ENCODE data around the gene IP6K2. TPM values are rescaled to one million over a fixed set of nuclear protein-coding genes. Genes with fewer than 3 reads are reported as not detected.
"Not testable (repeated sequence)": the region's sequence is repeated elsewhere in the genome, so short reads cannot be mapped to it uniquely, and the experiment has no call there.

The IP6K2 gene
- total and polyA plus RNA-seq, 2 donors from 2014 or later, result 69.4 to 112 TPM

DNA sequence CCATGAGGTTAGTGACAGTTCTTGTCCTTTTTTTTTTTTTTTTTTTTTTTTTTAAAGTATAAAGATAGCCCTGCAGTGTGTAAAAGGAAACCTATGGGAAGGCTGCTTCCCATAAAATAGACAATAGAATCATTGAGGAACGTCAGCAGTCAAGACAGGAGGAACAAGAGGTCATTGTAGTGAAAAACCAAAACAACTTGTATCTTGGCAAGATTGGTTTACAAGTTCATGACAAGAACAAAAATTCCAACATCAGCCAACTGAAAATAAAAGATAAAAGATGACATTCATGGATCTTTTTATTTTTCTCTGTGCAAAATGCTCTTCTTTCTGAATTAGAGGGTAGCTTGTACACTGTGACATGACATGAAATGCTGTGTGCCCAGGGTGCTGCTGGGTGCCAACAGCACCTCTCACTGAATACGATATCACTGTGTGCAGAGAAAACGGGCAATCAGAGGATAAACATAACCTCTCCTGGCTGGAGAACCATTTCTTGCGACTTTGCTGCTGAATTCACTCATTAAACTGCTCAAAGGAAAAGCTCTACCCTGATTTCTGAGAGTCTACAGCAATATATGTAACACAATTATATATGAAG is 30.1 kb upstream of the IP6K2 start:
- DNase-seq, result no peak
- intact Hi-C loops (cut with DNase I), result no loop called here

DNA sequence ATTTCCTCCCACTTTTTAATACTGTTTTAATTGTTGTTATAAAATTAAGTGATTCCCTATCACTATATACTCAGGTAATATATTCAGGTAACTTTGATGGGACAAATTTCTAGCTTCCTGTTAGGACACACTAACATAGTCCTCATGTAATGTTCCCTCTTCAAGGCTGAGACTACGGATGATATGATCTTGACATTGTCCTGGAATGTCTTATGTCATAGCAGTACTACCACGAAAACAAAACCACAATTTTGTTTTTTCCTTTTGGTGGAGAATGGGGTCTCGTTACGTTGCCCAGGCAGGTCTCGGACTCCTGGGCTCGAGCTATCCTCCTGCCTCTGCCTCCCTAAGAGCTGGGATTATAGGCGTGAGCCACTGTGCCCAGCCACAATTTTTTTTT is 26.8 kb upstream of the IP6K2 start:
- intact Hi-C loops (cut with DNase I), result no loop called here
- no peak for FAIRE-seq
- Histone ChIP-seq H3K4me1 (ENCODE audit: control insufficient read depth in 2 of 3, insufficient read depth in 2 of 3, low read depth in 1 of 3, low read length in 3 of 3) (peaks cover 0 to 23% (median 12%) of the 10 kb centered on the region in 3 donors), H3K4me3 (ENCODE audit: low read length in 3 of 3) (no peak overlapping the region), H3K36me3 (ENCODE audit: control insufficient read depth in 2 of 3, insufficient read depth in 3 of 3, low read length in 3 of 3) (no peaks in the 10 kb centered on the region), H3K27me3 (ENCODE audit: control insufficient read depth, insufficient read depth, low read length) (no peaks in the 10 kb centered on the region), H3K9ac (ENCODE audit: low read length in 3 of 3) (no peak overlapping the region), H3K27ac (ENCODE audit: low read depth in 2 of 2, low read length in 2 of 2) (no peak overlapping the region), H3K9me3 (ENCODE audit: control insufficient read depth in 2 of 3, insufficient read depth in 1 of 3, low read length in 3 of 3) (no peaks in the 10 kb centered on the region)
- no peak for DNase-seq
- TF ChIP-seq CTCF (IDR thresholded peaks at IDR 0.05; ENCODE audit: borderline replicate concordance, extremely low read depth, insufficient read depth), result no peak

More for the DNA sequence above, 30.1 kb upstream of the IP6K2 start:
- Histone ChIP-seq H3K9me3 (ENCODE audit: control insufficient read depth in 2 of 3, insufficient read depth in 1 of 3, low read length in 3 of 3) (no peaks in the 10 kb centered on the region), H3K36me3 (ENCODE audit: control insufficient read depth in 2 of 3, insufficient read depth in 3 of 3, low read length in 3 of 3) (peaks cover 0 to 8% (median 0%) of the 10 kb centered on the region in 3 donors), H3K27ac (ENCODE audit: low read depth in 2 of 2, low read length in 2 of 2) (peak overlapping the region; percentile 9 to 59), H3K9ac (ENCODE audit: low read length in 3 of 3) (no peak overlapping the region), H3K4me3 (ENCODE audit: low read length in 3 of 3) (no peak overlapping the region), H3K4me1 (ENCODE audit: control insufficient read depth in 2 of 3, insufficient read depth in 2 of 3, low read depth in 1 of 3, low read length in 3 of 3) (peaks cover 0 to 6% (median 0%) of the 10 kb centered on the region in 3 donors), H3K27me3 (ENCODE audit: control insufficient read depth, insufficient read depth, low read length) (no peaks in the 10 kb centered on the region)
- FAIRE-seq, result no peak
- TF ChIP-seq CTCF (IDR thresholded peaks at IDR 0.05; ENCODE audit: borderline replicate concordance, extremely low read depth, insufficient read depth), result no peak

GRCh38 chr3:48741226-48741625 is 24.2 kb upstream of the IP6K2 start:
- H3K9ac ChIP-seq (ENCODE audit: low read length in 3 of 3); DNase-seq; H3K27ac ChIP-seq (ENCODE audit: low read depth in 2 of 2, low read length in 2 of 2); intact Hi-C loops (cut with DNase I); H3K36me3 ChIP-seq (ENCODE audit: control insufficient read depth in 2 of 3, insufficient read depth in 3 of 3, low read length in 3 of 3); H3K27me3 ChIP-seq (ENCODE audit: control insufficient read depth, insufficient read depth, low read length); FAIRE-seq; H3K9me3 ChIP-seq (ENCODE audit: control insufficient read depth in 2 of 3, insufficient read depth in 1 of 3, low read length in 3 of 3); H3K4me3 ChIP-seq (ENCODE audit: low read length in 3 of 3): not testable (repeated sequence)
- H3K4me1 ChIP-seq (ENCODE audit: control insufficient read depth in 2 of 3, insufficient read depth in 2 of 3, low read depth in 1 of 3, low read length in 3 of 3), result peaks cover 0 to 26% (median 19%) of the 10 kb centered on the region in 3 donors

DNA sequence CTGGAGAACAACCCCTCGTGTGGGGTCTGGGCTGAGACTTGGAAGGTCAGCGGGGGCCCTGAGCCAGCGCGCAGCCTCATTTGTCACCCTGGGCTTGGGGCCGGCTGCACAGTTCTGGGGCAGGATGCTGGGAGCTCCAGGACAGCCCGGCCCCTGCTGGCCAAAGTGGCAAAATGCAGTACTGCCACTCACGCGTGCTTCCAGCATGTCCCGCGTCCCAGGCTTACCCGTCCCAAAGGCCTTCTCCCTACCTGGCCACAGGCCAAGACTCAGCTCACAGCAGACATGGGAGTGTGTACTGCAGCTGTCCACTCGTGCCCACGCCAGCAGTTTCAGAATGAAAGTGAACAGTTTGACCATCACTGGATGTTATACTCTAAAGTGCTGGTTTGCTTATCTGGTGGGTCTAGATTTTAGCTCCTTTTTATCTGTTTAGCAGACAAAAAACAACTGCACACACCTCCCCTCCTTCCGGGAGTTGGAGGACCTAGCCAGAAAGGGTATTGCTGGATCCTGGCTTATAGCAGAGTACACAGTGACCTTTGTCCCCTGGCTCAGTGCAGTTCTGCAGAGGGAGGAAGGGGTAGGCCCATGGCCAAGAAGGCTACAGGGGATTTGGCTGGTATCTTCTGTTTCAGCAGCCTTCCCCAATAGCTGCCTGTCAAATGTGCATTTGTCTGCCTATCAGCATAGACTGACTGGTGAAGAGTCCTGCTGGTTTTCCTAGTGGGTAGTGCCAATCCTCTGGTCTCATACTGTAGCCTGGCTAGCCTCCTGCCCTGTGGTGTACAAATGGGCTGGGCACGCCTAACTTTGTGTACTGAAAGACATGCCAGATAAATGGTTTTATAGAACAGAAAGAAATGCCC is 23.2 kb upstream of the IP6K2 start:
- FAIRE-seq (no peak), DNase-seq (peak; percentile 73 to 96 (median 77))
- peak; percentile 88 for TF ChIP-seq CTCF (IDR thresholded peaks at IDR 0.05; ENCODE audit: borderline replicate concordance, extremely low read depth, insufficient read depth)
- peak overlapping the region in 1 of 3 donors; percentile 28 for H3K9ac ChIP-seq (ENCODE audit: low read length in 3 of 3)
- H3K4me1 ChIP-seq (ENCODE audit: control insufficient read depth in 2 of 3, insufficient read depth in 2 of 3, low read depth in 1 of 3, low read length in 3 of 3), result peaks cover 0 to 26% (median 19%) of the 10 kb centered on the region in 3 donors
- H3K4me3 ChIP-seq (ENCODE audit: low read length in 3 of 3), result peak overlapping the region in 2 of 3 donors; percentile 23 to 62
- peak overlapping the region; percentile 80 to 92 for H3K27ac ChIP-seq (ENCODE audit: low read depth in 2 of 2, low read length in 2 of 2)
- no peaks in the 10 kb centered on the region for H3K9me3 ChIP-seq (ENCODE audit: control insufficient read depth in 2 of 3, insufficient read depth in 1 of 3, low read length in 3 of 3)
- H3K36me3 ChIP-seq (ENCODE audit: control insufficient read depth in 2 of 3, insufficient read depth in 3 of 3, low read length in 3 of 3), result no peaks in the 10 kb centered on the region
- intact Hi-C loops (cut with DNase I), result no loop called here
- H3K27me3 ChIP-seq (ENCODE audit: control insufficient read depth, insufficient read depth, low read length), result no peaks in the 10 kb centered on the region

Measured in kidney (tissue), 14 donors.